Measurements from ENCODE around the gene CNKSR1.
"Not testable (repeated sequence)": the region's sequence is repeated elsewhere in the genome, so short reads cannot be mapped to it uniquely, and the experiment has no call there.

Gene CNKSR1

DNA sequence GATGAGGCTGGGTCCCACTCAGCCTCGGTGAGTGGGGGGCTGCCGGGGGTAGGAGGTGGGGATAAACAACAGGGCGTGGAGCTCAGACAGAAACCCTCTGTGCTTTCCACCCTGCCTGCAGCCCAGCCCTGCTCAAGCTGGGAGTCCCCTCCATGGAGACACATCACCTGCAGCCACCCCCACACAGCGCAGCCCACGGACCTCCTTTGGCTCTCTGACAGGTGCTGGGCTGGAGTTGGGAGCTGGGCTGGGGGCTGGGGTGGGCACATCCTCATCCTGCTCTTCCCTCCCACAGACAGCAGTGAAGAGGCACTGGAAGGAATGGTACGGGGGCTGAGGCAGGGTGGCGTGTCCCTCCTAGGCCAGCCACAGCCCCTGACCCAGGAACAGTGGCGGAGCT, 11.2 kb downstream of the CNKSR1 start:
- DNase-seq: no peak

GRCh38 chr1:26189331-26189730, 12.0 kb downstream of the CNKSR1 start:
- DNase-seq: no peak

DNA sequence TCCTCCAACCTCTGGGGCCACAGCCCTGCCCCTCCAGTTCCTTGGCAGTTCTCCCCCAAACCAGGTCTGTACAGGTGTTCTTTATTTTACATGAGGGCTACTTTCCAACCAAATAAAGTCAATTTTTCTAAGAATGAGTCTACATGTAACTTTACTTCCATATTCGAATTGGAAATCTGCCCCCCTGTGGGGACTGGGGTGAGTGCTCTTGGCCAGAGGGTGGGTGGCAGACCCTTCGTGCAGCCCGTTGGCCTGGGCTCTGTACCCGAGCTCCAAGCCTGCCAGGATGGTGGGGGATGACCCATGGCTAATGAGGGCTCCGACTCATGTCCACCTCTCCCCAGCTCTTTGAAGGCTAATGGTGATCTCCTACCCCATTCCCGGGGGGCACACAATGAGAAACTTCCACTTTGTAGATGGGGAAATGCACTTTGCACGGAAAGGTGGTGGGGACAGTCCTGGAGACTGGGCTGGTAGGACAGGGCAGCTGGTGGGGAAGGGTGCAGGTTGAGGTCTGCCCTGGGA, 12.5 kb downstream of the CNKSR1 start:
- no peak for DNase-seq

GRCh38 chr1:26190373-26190987, 13.2 kb downstream of the CNKSR1 start, which contains the start of gene CATSPER4:
Gene CATSPER4 (plus strand): TSS chr1:26190602. CDS start chr1:26190628, 26 bp downstream.
- DNase-seq: peak; percentile 29

GRCh38 chr1:26191739-26192138, 14.4 kb downstream of the CNKSR1 start:
- no peak for DNase-seq

DNA sequence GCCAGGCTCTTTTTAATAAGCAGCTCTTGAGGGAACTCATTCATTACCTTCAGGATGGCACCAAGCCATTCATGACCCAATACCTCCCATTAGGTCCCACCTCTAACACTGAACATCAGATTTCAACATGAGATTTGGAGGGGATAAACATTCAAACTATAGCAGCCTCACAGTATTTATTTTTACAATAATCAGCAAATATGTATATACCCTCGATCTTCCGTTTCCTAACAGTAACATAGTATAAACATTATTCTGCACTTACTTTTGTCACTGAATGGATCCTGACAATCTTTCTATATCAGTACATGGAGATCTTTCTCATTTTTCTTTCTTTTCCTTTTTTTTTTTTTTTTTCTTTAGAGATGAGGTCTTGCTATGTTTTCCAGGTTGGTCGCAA, 18.5 kb downstream of the CNKSR1 start:
- DNase-seq: no peak

GRCh38 chr1:26197301-26197700, 20.0 kb downstream of the CNKSR1 start:
- no peak for DNase-seq

GRCh38 chr1:26197813-26198212, 20.5 kb downstream of the CNKSR1 start:
- no peak for DNase-seq

DNA sequence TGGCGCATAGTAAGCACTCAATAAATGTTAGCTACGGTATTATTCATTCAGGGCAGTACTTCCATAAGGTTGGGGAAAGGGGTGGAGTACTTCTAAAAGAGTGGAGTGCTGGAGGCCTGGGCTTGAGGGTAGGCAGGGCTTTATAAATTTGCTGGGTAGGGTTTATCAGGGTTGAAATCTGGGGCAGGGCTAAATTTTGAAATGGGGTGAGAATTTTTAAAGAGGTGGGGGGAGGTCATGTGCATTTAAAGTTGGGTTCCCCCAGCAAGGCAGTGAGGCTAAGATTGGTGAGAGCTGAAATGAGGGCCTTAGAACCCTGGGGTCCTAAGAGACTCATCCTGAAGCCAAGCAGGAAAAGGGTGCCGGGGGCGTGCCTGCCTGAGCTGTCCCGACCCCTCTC, 23.1 kb downstream of the CNKSR1 start:
- DNase-seq: no peak

GRCh38 chr1:26203642-26204318, 26.5 kb downstream of the CNKSR1 start:
- no peak for DNase-seq

- DNase-seq: no peak
These were observed 33.0 kb downstream of the CNKSR1 start for GRCh38 chr1:26210147-26210870.

- DNase-seq: no peak
These were observed 35.4 kb downstream of the CNKSR1 start for GRCh38 chr1:26212726-26213125.

DNA sequence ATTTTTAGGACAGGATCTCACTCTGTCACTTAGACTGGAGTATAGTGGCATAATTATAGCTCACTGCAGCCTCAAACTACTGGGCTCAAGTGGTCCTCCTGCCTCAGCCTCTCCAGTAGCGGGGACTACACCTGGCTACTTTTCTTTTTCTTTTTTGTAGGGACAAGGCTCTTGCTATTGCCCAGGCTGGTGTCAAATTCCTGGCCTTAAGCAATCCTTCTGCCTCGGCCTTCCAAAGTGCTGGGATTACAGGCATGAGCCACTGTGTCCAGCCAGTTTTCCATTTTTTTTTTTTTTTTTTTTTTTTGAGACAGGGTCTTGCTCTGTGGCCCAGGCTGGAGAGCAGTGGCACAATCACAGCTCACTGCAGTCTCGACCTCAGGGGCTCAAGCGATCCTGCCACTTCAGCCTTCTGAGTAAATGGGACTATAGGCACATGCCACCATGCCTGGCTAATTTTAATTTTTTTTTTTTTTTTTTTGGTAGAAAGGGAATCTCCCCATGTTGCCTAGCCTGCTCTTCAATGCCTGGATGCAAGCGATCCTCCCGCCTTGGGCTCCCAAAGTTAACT, 36.1 kb downstream of the CNKSR1 start:
- no peak for DNase-seq

DNA sequence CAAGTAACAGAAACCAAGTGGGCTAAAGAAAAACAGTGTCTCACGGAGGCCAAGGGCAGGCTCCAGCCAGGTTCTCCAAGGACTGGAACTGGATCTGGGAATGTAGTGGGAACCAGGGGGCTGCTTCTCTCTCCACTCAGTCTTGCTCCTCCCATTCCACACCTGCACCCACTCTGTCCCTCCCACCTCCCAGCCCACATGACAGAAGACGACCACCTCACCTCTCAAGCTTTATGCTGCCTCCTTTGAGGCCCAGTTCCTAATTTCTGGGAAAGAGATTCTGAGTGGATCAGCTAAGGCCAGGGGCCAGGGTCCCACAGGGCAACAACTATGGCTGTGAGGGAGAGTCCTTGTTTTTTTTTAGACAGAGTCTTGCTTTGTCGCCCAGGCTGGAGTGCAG, 38.0 kb downstream of the CNKSR1 start:
- DNase-seq: no peak

DNA sequence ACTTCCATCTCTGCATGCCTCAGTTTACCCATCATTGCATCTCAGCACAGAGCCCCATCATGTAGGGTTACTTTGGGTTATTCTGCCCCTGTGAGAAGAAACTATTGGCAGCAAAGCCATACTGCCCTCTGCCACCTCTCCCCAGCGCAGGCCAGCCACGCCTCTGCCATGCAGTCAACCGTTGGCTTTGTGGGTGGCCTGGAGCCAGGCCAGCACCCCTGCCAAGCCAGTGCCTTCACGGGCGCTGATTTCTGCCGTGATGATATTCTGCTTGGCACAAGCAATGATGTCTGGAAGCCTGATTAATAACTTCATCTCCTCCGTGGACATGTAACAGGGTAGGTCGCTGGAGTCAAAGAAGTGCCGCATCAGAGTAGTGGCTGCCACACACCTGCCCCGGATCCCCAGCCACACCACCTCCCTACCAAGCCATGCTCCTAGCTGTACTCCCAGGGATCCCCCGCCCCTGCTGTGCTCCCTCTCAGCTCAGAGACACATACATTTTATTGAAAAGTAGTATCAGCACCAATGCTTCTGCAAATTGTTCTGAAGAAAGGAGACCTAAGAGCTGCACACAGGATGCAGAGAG, 41.7 kb downstream of the CNKSR1 start:
- no peak for DNase-seq

- no peak for DNase-seq
These were observed 43.1 kb downstream of the CNKSR1 start for GRCh38 chr1:26220199-26220912.

DNA sequence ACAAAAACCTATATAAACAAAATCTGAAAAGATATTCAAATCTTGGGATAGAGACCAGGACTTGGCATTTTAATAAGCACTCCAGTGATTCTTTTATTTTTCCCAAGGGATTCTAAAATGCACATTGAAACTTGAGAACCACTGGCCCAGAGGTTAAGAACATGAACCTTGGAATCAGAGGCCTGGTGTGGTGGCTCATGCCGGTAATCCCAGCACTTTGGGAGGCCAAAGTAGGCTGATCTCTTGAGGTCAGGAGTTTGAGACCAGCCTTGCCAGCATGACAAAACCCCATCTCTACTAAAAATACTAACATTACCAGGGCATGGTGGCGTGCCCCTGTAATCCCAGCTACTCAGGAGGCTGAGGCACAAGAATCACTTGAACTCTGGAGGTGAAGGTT, 43.8 kb downstream of the CNKSR1 start:
- no peak for DNase-seq

DNA sequence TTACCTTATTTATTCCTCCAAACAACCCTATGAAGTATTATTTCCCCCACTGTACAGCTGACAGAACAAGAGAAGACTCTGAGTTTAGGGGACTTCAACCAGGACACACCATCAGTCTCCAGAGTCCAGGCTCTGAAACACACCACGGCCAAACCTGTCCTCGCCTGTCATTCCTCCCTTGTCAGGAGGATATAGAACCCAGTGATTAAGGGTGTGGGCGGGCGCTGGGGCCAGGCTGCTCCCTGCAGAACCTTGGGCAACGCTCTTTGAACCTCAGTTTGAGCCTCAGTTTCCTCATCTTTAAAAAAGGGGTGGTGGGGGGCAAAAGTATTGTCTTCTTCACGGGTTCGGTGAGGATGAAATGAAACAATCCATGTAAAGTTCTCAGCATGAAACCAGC, 47.3 kb downstream of the CNKSR1 start:
- no peak for DNase-seq

- peak; percentile 69 for DNase-seq
These were observed 47.9 kb downstream of the CNKSR1 start for GRCh38 chr1:26225033-26225831.

DNA sequence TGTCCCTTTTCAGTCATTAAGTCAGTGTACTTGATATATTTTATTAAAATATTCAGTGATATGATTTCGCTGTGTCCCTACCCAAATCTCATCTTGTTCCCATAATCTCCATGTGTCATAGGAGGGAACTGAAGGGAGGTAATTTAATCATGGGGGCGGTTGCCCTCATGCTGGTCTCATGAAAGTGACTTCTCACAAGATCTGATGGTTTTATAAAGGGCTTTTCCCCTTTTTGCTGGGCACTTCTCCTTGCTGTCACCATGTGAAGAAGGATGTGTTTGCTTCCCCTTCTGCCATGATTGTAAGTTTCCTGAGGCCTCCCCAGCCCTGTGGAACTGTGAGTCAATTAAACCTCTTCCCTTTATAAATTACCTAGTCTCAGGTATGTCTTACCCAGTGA, 53.4 kb downstream of the CNKSR1 start:
- not testable (repeated sequence) for DNase-seq

DNA sequence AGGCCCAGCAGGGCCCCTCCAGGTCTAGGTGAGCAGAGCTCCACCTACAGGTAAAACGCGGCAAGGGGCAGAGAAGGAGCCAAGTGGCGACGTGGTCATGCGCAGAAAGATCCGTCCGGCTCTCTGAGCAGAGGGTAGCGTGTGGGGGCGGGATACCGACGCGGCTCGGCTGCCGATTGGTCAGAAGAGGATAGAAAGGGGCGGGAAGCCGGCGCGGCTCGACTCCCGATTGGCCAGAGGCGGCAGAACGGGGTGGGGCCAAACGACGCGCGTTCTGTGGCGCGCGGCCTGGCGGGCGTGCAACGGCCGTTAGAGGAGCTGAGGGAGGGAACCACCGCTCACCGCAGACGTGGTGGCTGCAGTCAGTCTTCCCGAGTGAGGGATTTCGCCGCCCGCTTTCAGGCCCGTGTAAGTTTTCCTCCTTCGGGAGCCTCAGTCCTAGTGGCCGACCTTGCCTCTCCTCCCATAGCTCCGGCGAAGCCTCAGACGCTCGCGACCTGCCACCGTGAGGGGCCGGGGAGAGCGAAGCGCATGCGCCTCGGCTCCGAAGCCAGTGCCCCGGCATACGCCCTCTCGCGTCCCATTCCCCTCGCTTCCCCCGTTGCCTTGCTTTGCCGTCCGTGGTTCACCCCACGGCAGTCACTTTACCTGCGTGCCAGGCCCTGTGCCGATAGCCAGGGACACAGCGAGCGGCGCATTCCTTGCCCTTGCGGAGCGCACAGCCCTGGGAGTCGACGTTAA, 56.8 kb downstream of the CNKSR1 start, which contains the start of gene CEP85:
Gene CEP85, plus strand, starts transcription at position 298 of the 741 bp plus-strand sequence. CDS start 5,584 bp downstream, outside the sequence.
- peak; percentile 99 for DNase-seq

Data from CD4-positive, alpha-beta T cell treated with Interleukin-17A for 4 hours (primary cell).